ENCODE results near the gene IPO5. TPM values are rescaled to one million over a fixed set of nuclear protein-coding genes. Genes with fewer than 3 reads are reported as not detected.

IPO5 gene
- total RNA-seq, 1 experiment from 2014 or later, result 126 TPM

DNA sequence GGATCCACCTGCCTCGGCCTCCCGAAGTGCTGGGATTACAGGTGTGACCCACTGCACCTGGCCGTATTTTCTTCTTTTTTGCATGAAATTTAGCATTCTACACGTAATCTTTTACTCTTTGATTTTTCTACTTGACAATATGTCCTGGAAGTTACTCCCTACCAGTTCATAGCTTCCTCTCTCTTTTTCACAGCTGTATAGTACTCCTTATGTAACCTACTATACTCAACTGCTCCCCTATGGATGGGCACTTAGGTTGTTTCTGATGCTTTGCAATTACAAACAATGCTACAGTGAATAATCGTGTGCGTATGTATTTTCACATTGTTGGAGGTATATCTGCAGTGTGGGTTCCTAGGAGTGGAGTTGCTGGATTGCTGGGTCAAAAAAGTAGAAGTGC is 98.9 kb downstream of the IPO5 start:
- Histone ChIP-seq H3K9me3 (ENCODE audit: insufficient read depth, low read depth) (no peaks in the 10 kb centered on the region), H2AFZ (no peak overlapping the region), H3K4me1 (replicated peaks; ENCODE audit: insufficient read depth) (0 out of 2 replicates have a peak, but pooled peaks cover 7% of the 10 kb centered on the region), H3K4me3 (no peak overlapping the region), H3K9me2 (ENCODE audit: insufficient read depth) (no peaks in the 10 kb centered on the region), H3K79me2 (ENCODE audit: low read depth) (no peaks in the 10 kb centered on the region), H3K36me3 (ENCODE audit: low read depth) (no peaks in the 10 kb centered on the region), H3K27me3 (ENCODE audit: insufficient read depth, low read depth) (no peaks in the 10 kb centered on the region), H3F3A (ENCODE audit: insufficient read depth, low read depth) (no peaks in the 10 kb centered on the region), H3K4me2 (no peak overlapping the region), H4K20me1 (ENCODE audit: insufficient read depth) (no peaks in the 10 kb centered on the region), H3K27ac (no peak overlapping the region)
- CTCF ChIA-PET, result no interaction called here
- TF ChIP-seq, protein P1, sequence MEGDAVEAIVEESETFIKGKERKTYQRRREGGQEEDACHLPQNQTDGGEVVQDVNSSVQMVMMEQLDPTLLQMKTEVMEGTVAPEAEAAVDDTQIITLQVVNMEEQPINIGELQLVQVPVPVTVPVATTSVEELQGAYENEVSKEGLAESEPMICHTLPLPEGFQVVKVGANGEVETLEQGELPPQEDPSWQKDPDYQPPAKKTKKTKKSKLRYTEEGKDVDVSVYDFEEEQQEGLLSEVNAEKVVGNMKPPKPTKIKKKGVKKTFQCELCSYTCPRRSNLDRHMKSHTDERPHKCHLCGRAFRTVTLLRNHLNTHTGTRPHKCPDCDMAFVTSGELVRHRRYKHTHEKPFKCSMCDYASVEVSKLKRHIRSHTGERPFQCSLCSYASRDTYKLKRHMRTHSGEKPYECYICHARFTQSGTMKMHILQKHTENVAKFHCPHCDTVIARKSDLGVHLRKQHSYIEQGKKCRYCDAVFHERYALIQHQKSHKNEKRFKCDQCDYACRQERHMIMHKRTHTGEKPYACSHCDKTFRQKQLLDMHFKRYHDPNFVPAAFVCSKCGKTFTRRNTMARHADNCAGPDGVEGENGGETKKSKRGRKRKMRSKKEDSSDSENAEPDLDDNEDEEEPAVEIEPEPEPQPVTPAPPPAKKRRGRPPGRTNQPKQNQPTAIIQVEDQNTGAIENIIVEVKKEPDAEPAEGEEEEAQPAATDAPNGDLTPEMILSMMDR (conservative IDR thresholded peaks at IDR 0.05), result no peak
- no peak for TF ChIP-seq EZH2 (IDR thresholded peaks at IDR 0.05; ENCODE audit: low read depth)
- BruUV-seq (replicated peaks), result no TSS peak
- DNase-seq, result no peak
- intact Hi-C loops (cut with micrococcal nuclease; ENCODE audit: unreplicated experiment), result no loop called here
- POLR2A ChIA-PET (ENCODE audit: unreplicated experiment), result no interaction called here

DNA sequence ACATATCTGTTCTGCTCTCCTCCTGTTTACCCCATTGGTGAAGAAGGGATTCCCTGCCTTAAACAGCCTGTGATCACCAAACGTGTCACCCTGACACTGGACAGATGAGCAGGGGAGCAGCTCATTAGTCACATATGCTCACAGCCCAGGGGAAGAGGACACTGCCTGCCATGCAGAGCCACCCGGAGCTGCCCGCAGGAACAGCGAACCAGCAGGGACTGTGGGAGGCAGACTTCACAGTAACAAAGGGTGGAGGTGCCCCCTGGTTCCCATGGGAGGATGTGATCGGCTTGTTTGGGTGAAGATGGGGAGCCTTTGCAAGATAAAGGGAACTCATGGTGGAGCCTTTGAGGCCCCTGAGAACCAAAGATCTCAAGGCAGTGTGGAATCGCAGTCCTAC is 100.8 kb downstream of the IPO5 start:
- Histone ChIP-seq H3K4me1 (replicated peaks; ENCODE audit: insufficient read depth) (0 out of 2 replicates have a peak, but pooled peaks cover 7% of the 10 kb centered on the region), H4K20me1 (ENCODE audit: insufficient read depth) (no peaks in the 10 kb centered on the region), H3K27ac (no peak overlapping the region), H3K9me2 (ENCODE audit: insufficient read depth) (no peaks in the 10 kb centered on the region), H3F3A (ENCODE audit: insufficient read depth, low read depth) (no peaks in the 10 kb centered on the region), H3K4me2 (no peak overlapping the region), H3K27me3 (ENCODE audit: insufficient read depth, low read depth) (no peaks in the 10 kb centered on the region), H3K4me3 (no peak overlapping the region), H2AFZ (no peak overlapping the region), H3K9me3 (ENCODE audit: insufficient read depth, low read depth) (no peaks in the 10 kb centered on the region), H3K79me2 (ENCODE audit: low read depth) (no peaks in the 10 kb centered on the region), H3K36me3 (ENCODE audit: low read depth) (no peaks in the 10 kb centered on the region)
- intact Hi-C loops (cut with micrococcal nuclease; ENCODE audit: unreplicated experiment), result no loop called here
- TF ChIP-seq EZH2 (IDR thresholded peaks at IDR 0.05; ENCODE audit: low read depth), result no peak
- TF ChIP-seq, protein P1 (conservative IDR thresholded peaks at IDR 0.05), result no peak
- CTCF ChIA-PET, result no interaction called here
- POLR2A ChIA-PET (ENCODE audit: unreplicated experiment), result no interaction called here
- no TSS peak for BruUV-seq (replicated peaks)
- no peak for DNase-seq

DNA sequence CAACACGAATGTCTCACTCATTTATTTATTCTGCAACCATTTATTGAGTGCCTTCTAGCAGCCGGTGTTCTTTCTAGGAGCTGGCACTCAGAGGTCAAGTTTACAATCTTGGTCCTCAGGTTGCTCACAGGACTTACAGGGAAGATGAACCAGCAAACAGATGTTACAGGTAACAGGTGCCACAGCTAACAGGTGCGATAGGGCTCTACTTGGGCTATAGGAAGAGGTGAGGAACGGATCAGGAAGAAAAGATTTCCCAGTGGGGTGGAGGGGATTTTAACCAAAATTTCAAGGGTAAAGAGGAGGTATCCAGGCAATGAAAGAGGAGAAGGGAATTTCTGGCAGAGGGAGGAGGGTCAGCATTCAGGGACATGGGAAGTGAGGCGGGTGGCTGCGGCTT is 102.1 kb downstream of the IPO5 start:
- no peaks in the 10 kb centered on the region for H3F3A ChIP-seq (ENCODE audit: insufficient read depth, low read depth)
- POLR2A ChIA-PET (ENCODE audit: unreplicated experiment), result no interaction called here
- H3K4me3 ChIP-seq, result no peak overlapping the region
- no peak overlapping the region for H3K4me2 ChIP-seq
- CTCF ChIA-PET, result no interaction called here
- BruUV-seq (replicated peaks), result no TSS peak
- H3K4me1 ChIP-seq (replicated peaks; ENCODE audit: insufficient read depth), result no peaks in the 10 kb centered on the region
- no peak overlapping the region for H3K27ac ChIP-seq
- no peak for DNase-seq
- no peak for TF ChIP-seq EZH2 (IDR thresholded peaks at IDR 0.05; ENCODE audit: low read depth)
- TF ChIP-seq, protein P1 (conservative IDR thresholded peaks at IDR 0.05), result no peak
- intact Hi-C loops (cut with micrococcal nuclease; ENCODE audit: unreplicated experiment), result no loop called here
- H3K9me3 ChIP-seq (ENCODE audit: insufficient read depth, low read depth), result no peaks in the 10 kb centered on the region
- no peak overlapping the region for H2AFZ ChIP-seq
- no peaks in the 10 kb centered on the region for H3K27me3 ChIP-seq (ENCODE audit: insufficient read depth, low read depth)
- no peaks in the 10 kb centered on the region for H3K36me3 ChIP-seq (ENCODE audit: low read depth)
- H4K20me1 ChIP-seq (ENCODE audit: insufficient read depth), result no peaks in the 10 kb centered on the region
- H3K79me2 ChIP-seq (ENCODE audit: low read depth), result no peaks in the 10 kb centered on the region
- no peaks in the 10 kb centered on the region for H3K9me2 ChIP-seq (ENCODE audit: insufficient read depth)
